Effector memory CD8-positive, alpha-beta T cell (primary cell): ENCODE results near the gene AGAP1.

Experiments
- ATAC-seq: fragments of 150-1000 bp; cut with Tn5 transposase; replicated peaks from 2 replicates; pipeline ENCODE4 v1.10.0; 2021; ENCODE audit warnings: mild to moderate bottlenecking, moderate library complexity
- DNase-seq, 3 experiments: peaks; one replicate each; pipeline ENCODE4 v3.0.0; 2021
- H3K27ac Mint-ChIP-seq, 2 donors: one replicate each; pipeline ENCODE4 v1.8.0; 2022; ENCODE audit warnings: mild to moderate bottlenecking in 2 of 2, mixed read lengths in 2 of 2, moderate library complexity in 2 of 2
- H3K27me3 Mint-ChIP-seq, 2 donors: one replicate each; pipeline ENCODE4 v1.8.0; 2022; ENCODE audit warnings: mixed read lengths in 2 of 2
- H3K36me3 Mint-ChIP-seq: one replicate; pipeline ENCODE4 v1.8.0; 2022; ENCODE audit warnings: mild to moderate bottlenecking, moderate library complexity, mixed read lengths; ENCODE audit not compliant: insufficient read depth
- H3K4me1 Mint-ChIP-seq, 2 donors: one replicate each; pipeline ENCODE4 v1.8.0; 2022; ENCODE audit warnings: low read depth in 2 of 2, mixed read lengths in 2 of 2
- H3K4me3 Mint-ChIP-seq, 2 donors: one replicate each; pipeline ENCODE4 v1.8.0; 2022; ENCODE audit warnings: mild to moderate bottlenecking in 2 of 2, mixed read lengths in 2 of 2, moderate library complexity in 2 of 2
- H3K9me3 Mint-ChIP-seq, 2 donors: one replicate each; pipeline ENCODE4 v1.8.0; 2022; ENCODE audit warnings: mixed read lengths in 2 of 2

AGAP1 gene

DNA sequence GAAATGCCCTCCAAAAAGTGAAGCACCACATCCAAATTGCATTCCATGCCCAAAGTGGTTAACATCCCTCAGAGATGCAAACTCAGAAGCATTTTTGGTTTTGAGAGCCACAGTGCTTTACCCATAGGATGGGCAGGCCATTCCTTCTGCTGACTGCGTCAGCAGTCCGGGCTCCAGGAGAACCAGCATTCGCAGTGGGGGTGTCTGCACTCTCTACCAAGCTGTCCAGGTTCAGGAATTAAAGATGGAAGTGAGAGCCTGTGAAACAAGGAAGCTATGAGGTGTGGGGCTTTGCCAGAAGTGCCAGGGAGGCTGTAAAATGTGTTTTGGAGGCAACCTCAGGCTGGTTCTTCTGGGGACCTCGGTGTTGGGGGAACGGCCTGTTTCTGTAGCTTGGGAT is 205.7 kb downstream of the AGAP1 start:
- DNase-seq (no peak), ATAC-seq (no peak)
- H3K27ac Mint-ChIP-seq, result peak overlapping the region; percentile 30 to 60
- no peaks in the 10 kb centered on the region for H3K9me3 Mint-ChIP-seq
- peaks cover 15 to 41% of the 10 kb centered on the region in 2 donors for H3K4me1 Mint-ChIP-seq
- H3K27me3 Mint-ChIP-seq, result no peaks in the 10 kb centered on the region
- peak overlapping the region in 1 of 2 donors; percentile 7 for H3K4me3 Mint-ChIP-seq
- H3K36me3 Mint-ChIP-seq, result peaks cover 2% of the 10 kb centered on the region

DNA sequence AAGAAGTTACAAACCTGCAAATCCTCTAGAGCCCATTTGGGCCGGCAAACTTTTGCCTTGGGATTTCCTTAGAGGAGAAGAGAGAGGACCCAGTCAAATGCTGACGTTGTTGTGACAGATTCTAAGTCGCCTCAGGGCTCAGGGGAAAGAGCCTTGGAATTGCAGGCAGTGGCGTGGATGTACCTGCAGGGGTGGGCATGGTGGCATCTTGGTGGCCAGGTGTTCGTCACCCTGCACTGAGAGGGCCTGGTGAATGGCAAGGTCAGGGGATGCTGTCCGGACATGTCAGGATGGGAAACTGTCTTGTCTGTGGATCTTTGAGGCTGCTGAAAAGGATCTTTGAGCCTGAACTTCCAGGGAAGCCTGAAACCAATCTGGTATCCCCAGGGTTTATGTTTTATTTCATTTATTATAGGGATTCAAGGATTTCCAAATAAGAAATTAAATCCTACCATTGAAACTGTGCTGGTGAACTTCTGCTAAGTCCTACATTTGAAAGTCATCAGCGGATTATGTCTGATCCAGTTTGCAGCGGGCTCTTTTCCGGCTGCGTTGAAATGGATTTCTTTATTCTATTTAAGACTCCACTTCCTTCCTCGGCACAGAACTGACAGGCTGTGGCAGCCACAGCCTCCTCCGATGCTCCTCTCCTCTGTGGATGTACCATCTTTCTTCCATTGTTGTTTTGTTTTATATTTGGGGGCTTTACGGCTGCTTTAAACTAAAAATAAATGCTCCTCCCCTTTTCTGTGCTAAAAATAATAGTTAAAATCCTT is 207.6 kb downstream of the AGAP1 start:
- H3K27ac Mint-ChIP-seq, result no peak overlapping the region
- no peaks in the 10 kb centered on the region for H3K9me3 Mint-ChIP-seq
- peaks cover 8 to 36% of the 10 kb centered on the region in 2 donors for H3K4me1 Mint-ChIP-seq
- DNase-seq (no peak), ATAC-seq (no peak)
- no peaks in the 10 kb centered on the region for H3K27me3 Mint-ChIP-seq
- no peaks in the 10 kb centered on the region for H3K36me3 Mint-ChIP-seq
- no peak overlapping the region for H3K4me3 Mint-ChIP-seq

DNA sequence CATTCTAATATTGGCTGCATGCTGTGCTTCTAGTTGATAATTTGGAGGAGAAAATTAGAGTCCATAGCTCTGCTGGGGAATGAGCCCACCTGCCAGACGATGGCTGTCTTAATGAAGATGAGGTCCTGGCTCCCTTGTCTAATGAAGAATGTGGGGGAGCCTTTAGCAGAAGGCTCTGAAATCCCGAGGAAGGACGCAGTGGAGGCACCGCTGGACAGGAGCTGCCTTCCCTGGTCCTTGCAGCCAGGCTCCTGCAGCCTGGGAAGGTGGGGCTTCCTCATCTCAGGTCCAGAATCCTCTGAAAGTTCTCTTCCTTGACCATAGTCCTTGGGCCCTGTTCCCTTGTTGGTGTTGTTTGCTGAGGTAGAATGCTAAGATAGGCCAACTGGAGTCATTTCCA is 208.3 kb downstream of the AGAP1 start:
- Mint-ChIP-seq H3K9me3 (no peaks in the 10 kb centered on the region), H3K27ac (peak overlapping the region in 1 of 2 donors; percentile 29), H3K36me3 (no peaks in the 10 kb centered on the region), H3K4me3 (no peak overlapping the region), H3K4me1 (peaks cover 8 to 34% of the 10 kb centered on the region in 2 donors), H3K27me3 (no peaks in the 10 kb centered on the region)
- DNase-seq, result no peak
- no peak for ATAC-seq

DNA sequence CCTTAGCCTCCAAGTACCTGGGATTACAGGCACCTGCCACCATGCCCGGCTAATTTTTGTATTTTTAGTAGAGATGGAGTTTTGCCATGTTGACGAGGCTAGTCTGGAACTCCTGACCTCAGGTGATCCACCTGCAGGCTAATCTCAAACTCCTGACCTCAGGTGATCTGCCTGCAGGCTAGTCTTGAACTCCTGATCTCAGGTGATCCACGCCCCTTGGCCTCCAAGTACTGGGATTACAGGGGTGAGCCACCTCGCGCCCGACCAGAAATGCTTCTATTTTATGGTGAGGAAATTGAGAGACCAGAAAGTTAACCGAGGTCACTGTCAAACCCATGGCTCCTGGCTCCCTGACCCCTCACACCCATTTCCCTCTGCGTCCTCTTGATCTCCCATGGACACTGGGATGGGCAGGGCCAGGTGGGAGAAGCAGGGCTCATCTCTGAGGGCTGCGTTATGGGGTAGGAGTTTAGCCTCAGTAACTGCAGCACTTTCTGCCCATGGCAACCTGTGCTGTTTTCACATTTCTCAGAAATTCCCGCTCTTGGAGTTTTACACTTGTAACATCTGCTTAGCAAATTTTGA is 210.0 kb downstream of the AGAP1 start:
- H3K36me3 Mint-ChIP-seq, result no peaks in the 10 kb centered on the region
- no peaks in the 10 kb centered on the region for H3K27me3 Mint-ChIP-seq
- ATAC-seq (no peak), DNase-seq (no peak)
- H3K27ac Mint-ChIP-seq, result no peak overlapping the region
- H3K4me3 Mint-ChIP-seq, result no peak overlapping the region
- no peaks in the 10 kb centered on the region for H3K9me3 Mint-ChIP-seq
- peaks cover 7 to 34% of the 10 kb centered on the region in 2 donors for H3K4me1 Mint-ChIP-seq

DNA sequence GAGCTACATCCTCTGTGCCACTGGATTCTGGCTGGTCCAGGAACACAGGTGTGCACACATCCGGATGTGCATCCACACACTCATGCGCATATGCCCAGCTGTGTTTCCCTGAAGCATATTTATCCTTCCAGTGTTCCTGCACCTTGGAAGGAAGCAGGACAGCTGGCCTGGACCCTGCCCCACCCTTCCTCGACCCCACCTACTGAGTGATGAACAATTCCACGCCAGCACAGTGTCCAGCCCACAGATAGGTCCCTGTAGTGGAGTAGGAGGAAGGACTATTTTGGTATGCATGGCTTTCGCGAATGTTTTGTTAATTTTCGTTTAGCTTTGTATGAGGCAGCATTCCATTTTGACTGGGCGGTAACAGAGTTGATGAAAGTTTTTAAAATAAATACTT is 211.5 kb downstream of the AGAP1 start:
- Mint-ChIP-seq H3K27ac (no peak overlapping the region), H3K4me3 (no peak overlapping the region), H3K27me3 (no peaks in the 10 kb centered on the region), H3K4me1 (peaks cover 6 to 35% of the 10 kb centered on the region in 2 donors), H3K36me3 (peaks cover under 1% of the 10 kb centered on the region), H3K9me3 (no peaks in the 10 kb centered on the region)
- ATAC-seq (no peak), DNase-seq (no peak)

DNA sequence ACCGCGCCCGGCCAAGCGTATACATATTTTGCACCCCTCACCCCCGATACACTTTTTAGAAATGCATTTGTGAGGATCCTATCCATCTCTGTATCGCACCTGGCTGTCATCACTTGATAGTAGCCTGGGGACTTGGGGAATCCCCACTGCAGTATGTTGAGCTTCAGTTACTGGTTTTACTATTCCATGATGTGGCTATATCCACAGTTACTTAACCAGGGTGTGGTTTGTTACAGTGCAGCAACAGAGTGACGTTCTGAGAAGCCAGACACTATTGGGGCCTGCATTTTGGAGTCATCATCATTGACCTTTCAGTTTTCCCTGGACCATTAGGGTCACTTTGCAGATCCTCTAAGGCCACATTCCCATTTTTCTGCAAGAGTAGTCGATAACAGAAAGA is 212.7 kb downstream of the AGAP1 start:
- DNase-seq (no peak), ATAC-seq (no peak)
- H3K4me3 Mint-ChIP-seq, result no peak overlapping the region
- H3K27me3 Mint-ChIP-seq, result no peaks in the 10 kb centered on the region
- peaks cover 6 to 37% of the 10 kb centered on the region in 2 donors for H3K4me1 Mint-ChIP-seq
- H3K36me3 Mint-ChIP-seq, result peaks cover 4% of the 10 kb centered on the region
- no peaks in the 10 kb centered on the region for H3K9me3 Mint-ChIP-seq
- no peak overlapping the region for H3K27ac Mint-ChIP-seq

DNA sequence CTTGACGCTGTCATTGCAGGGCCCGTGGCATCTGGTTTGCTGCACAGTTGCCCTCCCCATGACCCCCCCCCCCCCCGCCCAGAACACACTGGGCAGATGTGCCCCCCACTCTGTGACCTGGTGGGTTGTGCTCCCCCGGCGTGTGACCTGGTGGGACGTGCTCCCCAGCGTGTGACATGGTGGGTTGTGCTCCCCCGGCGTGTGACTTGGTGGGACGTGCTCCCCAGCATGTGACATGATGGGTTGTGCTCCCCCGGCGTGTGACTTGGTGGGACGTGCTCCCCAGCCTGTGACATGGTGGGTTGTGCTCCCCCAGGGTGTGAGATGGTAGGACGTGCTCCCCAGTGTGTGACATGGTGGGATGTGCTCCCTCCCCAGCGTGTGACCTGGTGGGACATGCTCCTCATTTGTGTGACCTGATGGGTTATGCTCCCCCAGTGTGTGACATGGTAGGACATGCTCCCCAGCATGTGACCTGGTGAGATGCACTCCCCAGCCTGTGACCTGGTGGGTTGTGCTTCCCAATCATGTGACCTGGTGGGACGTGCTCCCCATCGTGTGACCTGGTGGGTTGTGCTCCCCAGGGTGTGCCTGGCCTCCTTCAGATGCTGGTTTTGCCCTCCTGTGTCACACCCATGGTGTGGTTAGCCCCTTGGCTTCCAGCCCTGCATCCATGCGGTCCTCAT is 213.7 kb downstream of the AGAP1 start:
- Mint-ChIP-seq H3K4me1 (peaks cover 6 to 30% of the 10 kb centered on the region in 2 donors), H3K36me3 (peaks cover 4% of the 10 kb centered on the region), H3K4me3 (peak overlapping the region in 1 of 2 donors; percentile 42), H3K27me3 (no peaks in the 10 kb centered on the region), H3K27ac (peak overlapping the region in 1 of 2 donors; percentile 38), H3K9me3 (no peaks in the 10 kb centered on the region)
- ATAC-seq (no peak), DNase-seq (no peak)

DNA sequence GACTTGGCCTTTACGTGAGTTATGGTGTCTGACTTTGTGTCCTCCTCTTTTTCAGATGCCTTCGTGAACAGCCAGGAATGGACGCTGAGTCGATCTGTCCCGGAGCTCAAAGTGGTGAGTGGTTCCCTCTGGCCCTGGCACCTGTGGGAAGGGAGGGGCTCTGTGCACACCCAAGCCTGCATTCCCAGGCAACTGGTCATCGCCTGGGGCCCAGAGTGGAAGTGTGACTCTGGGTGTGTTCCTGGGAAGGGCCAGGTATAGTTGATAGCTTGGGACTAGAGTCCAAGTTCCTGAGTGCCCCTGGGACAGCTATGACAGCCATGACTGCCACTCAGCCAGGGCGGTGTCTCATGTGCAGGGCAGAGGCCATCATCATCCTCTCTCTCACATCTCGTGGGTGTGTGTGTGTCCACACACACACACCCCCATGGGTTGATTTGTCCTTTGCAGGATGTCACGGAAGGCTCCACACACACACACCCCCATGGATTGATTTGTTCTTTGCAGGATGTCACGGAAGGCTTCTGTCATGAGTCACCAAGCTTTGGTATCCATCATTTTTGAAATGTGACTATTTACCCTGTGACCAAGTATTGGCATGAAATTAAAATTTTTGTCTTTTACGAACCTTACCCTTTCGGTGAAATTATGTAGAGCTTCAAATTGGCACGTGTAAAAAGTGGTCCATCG is 215.4 kb downstream of the AGAP1 start:
- Mint-ChIP-seq H3K9me3 (no peaks in the 10 kb centered on the region), H3K27me3 (no peaks in the 10 kb centered on the region), H3K36me3 (peaks cover 8% of the 10 kb centered on the region), H3K4me3 (no peak overlapping the region), H3K27ac (peak overlapping the region in 1 of 2 donors; percentile 91), H3K4me1 (peaks cover 6 to 33% of the 10 kb centered on the region in 2 donors)
- ATAC-seq (no peak), DNase-seq (no peak)

DNA sequence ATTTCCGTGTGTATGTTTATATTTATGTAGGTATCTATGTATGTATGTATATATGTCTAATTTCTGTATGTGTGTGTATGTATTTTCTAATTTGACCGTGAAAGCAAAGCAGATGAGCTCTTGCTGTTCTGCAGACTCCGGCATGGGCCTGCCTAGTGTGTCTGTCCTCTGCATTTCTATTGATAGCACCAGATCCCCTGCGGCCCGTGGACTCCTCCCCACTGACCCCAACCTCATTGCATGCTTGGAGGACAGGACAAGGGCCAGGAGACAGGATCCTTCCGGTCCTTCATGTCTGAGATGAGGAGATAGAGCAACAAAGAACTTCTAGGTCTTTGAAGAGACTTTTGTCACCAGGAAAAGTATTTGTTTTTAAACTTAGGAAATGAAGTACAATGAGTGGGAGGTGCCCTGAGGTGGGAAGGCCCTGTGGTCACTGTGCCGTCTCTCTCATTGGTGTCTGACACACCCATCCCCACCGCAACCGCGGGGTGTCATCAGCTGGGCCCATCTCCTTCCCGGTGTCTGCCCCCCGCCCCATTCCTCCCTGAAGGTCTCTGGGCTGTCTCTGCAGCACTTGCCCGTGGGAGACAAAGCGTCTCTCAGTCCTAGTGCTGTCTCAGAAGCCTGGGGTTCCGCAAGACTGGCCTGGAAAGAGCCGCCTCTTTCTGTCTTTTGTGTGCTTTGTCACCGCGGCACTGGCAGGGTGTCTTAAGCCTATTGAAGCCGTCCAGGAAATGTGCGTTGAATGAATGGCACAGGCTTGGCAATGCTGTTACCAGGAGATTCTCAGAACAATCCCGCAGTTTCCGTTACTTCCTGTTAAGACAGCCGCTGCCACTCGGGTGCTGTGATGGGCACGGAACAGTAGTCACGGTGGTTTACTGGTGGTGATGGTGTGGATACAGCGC is 216.4 kb downstream of the AGAP1 start:
- ATAC-seq (peak; percentile 83), DNase-seq (peak in 2 of 3 experiments; percentile 13 to 22)
- peak overlapping the region; percentile 4 to 72 for H3K4me3 Mint-ChIP-seq
- peaks cover 10 to 35% of the 10 kb centered on the region in 2 donors for H3K4me1 Mint-ChIP-seq
- peaks cover 8% of the 10 kb centered on the region for H3K36me3 Mint-ChIP-seq
- H3K27ac Mint-ChIP-seq, result peak overlapping the region in 1 of 2 donors; percentile 91
- H3K9me3 Mint-ChIP-seq, result no peaks in the 10 kb centered on the region
- no peaks in the 10 kb centered on the region for H3K27me3 Mint-ChIP-seq

DNA sequence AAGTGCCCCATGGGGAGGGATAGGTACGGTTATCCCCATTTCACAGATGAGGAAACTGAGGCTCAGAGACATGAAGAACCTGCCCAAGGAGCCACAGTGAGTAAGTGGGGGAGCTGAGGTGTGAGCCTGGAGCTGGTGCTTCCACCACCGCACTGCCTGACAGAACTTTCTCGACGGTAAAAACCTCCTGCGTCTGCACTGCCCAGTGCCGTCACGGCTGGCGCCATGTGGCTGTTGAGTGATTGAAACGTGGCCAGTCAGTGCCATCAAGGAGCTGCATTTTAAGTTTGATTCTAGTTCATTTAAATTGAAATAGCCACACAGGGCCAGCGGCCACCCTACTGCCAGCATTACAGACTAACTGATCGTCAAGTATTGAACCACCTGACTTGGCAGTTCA is 217.1 kb downstream of the AGAP1 start:
- H3K4me1 Mint-ChIP-seq, result peaks cover 10 to 40% of the 10 kb centered on the region in 2 donors
- peaks cover 8% of the 10 kb centered on the region for H3K36me3 Mint-ChIP-seq
- H3K9me3 Mint-ChIP-seq, result no peaks in the 10 kb centered on the region
- peak overlapping the region; percentile 4 to 72 for H3K4me3 Mint-ChIP-seq
- no peaks in the 10 kb centered on the region for H3K27me3 Mint-ChIP-seq
- peak; percentile 28 for ATAC-seq
- H3K27ac Mint-ChIP-seq, result no peak overlapping the region
- no peak for DNase-seq

DNA sequence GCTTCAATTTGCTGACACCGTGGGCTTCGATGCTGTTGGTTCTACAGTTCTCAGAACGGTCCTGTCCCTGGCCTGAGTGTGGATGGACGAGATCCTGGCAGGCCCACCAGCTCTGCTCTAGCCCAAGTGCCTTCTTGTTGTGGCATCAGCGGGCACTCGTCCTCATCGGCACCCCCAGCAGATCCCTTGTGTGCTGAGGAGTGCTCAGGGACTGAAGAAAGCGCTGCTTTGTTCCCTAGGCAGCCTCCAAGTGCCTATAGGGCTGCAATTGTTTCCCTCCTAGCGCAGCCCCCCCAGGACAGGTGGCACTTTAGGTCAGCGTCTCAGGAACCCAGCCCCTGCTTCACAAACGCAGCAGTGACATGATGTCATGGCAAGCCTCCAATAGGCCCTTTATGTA is 217.7 kb downstream of the AGAP1 start:
- peak overlapping the region in 1 of 2 donors; percentile 41 for H3K27ac Mint-ChIP-seq
- H3K36me3 Mint-ChIP-seq, result peaks cover 8% of the 10 kb centered on the region
- ATAC-seq, result no peak
- peaks cover 10 to 45% of the 10 kb centered on the region in 2 donors for H3K4me1 Mint-ChIP-seq
- no peak overlapping the region for H3K4me3 Mint-ChIP-seq
- H3K9me3 Mint-ChIP-seq, result no peaks in the 10 kb centered on the region
- no peaks in the 10 kb centered on the region for H3K27me3 Mint-ChIP-seq
- no peak for DNase-seq

DNA sequence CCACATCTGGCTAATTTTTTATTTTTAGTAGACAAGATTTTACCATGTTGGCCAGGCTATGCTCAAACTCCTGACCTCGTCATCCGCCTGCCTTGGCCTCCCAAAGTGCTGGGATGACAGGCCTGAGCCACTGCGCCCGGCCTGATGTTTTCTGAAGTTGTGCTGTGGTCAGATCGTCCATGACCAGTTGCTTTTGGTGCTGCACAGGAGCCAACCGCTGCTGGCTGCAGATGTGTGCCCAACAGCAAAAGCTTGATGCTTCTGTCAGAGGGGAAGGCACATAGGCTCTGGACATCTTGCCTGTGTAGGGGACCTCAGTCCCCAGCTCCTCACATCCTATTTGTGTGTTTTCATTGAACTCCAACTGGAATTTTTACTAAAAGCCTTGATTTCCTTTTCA is 218.3 kb downstream of the AGAP1 start:
- Mint-ChIP-seq H3K36me3 (peaks cover 8% of the 10 kb centered on the region), H3K9me3 (no peaks in the 10 kb centered on the region), H3K4me3 (no peak overlapping the region), H3K27ac (peak overlapping the region in 1 of 2 donors; percentile 41), H3K27me3 (no peaks in the 10 kb centered on the region), H3K4me1 (peaks cover 10 to 47% of the 10 kb centered on the region in 2 donors)
- no peak for DNase-seq
- no peak for ATAC-seq
